ENCODE measurements around the gene ARHGEF18.

DNA sequence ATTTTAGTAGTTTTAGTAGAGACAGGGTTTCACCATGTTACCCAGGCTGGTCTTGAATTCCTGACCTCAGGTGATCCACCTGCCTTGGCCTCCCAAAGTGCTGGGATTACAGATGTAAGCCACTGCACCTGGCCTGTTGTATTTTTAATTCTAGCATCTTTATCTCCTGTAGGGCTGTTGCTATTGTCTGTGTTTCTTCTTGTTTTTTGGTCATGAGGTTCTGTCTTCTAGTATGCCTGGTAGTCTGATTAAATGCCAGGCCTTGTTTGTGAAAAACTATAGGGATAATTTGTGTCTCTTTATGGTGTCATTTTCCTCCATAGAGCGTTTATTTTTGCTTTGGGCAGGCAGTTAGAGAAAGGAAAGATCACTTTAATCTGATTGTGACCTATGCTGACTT is 3.1 kb downstream of the ARHGEF18 start:
- TF ChIP-seq POLR2AphosphoS5 (IDR thresholded peaks at IDR 0.05; ENCODE audit: borderline replicate concordance, low read depth, low read length) (no peak), EZH2 (IDR thresholded peaks at IDR 0.05) (no peak)
